Lung (tissue), 12 donors: ENCODE measurements around the gene CARD11. TPM values are rescaled to one million over a fixed set of nuclear protein-coding genes. Genes with fewer than 3 reads are reported as not detected.
"Not testable (repeated sequence)": the region's sequence is repeated elsewhere in the genome, so short reads cannot be mapped to it uniquely, and the experiment has no call there.

Experiments used
- ATAC-seq: fragments of 200-7000 bp; cut with Tn5 transposase; one replicate; pipeline ENCODE4 v1.9.1; 2020; ENCODE audit warnings: moderate number of reproducible peaks; ENCODE audit not compliant: insufficient read depth, low FRiP score
- DNase-seq, 3 donors: peaks; one replicate each; pipeline ENCODE4 v3.0.0-alpha.2; 2013 to 2017
- H3K27ac ChIP-seq, 2 donors: one replicate each; pipeline ENCODE4 v1.5.1; 2013; ENCODE audit warnings: mild to moderate bottlenecking in 2 of 2, moderate library complexity in 2 of 2, control low read depth in 1 of 2, inconsistent platforms in 1 of 2, low read depth in 1 of 2, low read length in 1 of 2
- H3K27me3 ChIP-seq, 3 donors: one replicate each; pipeline ENCODE4 v1.5.1; 2013; ENCODE audit warnings: low read length in 2 of 3; ENCODE audit not compliant: control insufficient read depth in 3 of 3, insufficient read depth in 3 of 3
- H3K36me3 ChIP-seq, 4 donors: one replicate each; pipeline ENCODE4 v1.5.1; 2013; ENCODE audit warnings: low read length in 4 of 4, mild to moderate bottlenecking in 1 of 4, moderate library complexity in 1 of 4; ENCODE audit not compliant: control insufficient read depth in 4 of 4, insufficient read depth in 4 of 4
- H3K4me1 ChIP-seq, 5 donors: one replicate each; pipeline ENCODE4 v1.5.1; 2013; ENCODE audit warnings: low read length in 5 of 5, mild to moderate bottlenecking in 2 of 5, moderate library complexity in 1 of 5; ENCODE audit not compliant: control insufficient read depth in 5 of 5, insufficient read depth in 5 of 5
- H3K4me3 ChIP-seq: one replicate; pipeline ENCODE4 v1.5.1; 2013; ENCODE audit warnings: mild to moderate bottlenecking, control low read depth, moderate library complexity
- H3K9ac ChIP-seq, 2 donors: one replicate each; pipeline ENCODE4 v1.5.1; 2013; ENCODE audit warnings: low read length in 2 of 2, control low read depth in 1 of 2; ENCODE audit not compliant: insufficient read depth in 1 of 2
- H3K9me3 ChIP-seq, 4 donors: one replicate each; pipeline ENCODE4 v1.5.1; 2013; ENCODE audit warnings: low read length in 3 of 4, mild to moderate bottlenecking in 1 of 4, moderate library complexity in 1 of 4; ENCODE audit not compliant: control insufficient read depth in 4 of 4, insufficient read depth in 3 of 4
- WGBS, 2 donors: extraction: QIAGEN DNeasy Blood & Tissue Kit; methylation state at CpG; one replicate each; pipeline ENCODE4 v1.1.7; 2013; 5-methylcytosine and 5-hydroxymethylcytosine counted together
- polyA plus RNA-seq, 2 donors: library from polyadenylated mRNA; stranded (reverse); fragments of 200-250 nt; gene quantifications; one replicate each; pipeline ENCODE4 v1.2.1, GENCODE V29; 2013
- total RNA-seq, 2 donors: library from RNA; depleted of rRNA in 1 of 2; stranded (reverse); fragments of >200 nt in 1 of 2; gene quantifications; one replicate each; pipeline ENCODE4 v1.2.1, GENCODE V29; 2014 to 2021
- TF ChIP-seq, protein P1 (sequence below): IDR thresholded peaks from 2 replicates; pipeline ENCODE4 v1.5.1; 2012; ENCODE audit warnings: mild to moderate bottlenecking; ENCODE audit errors: control extremely low read depth, extremely low read depth
- donor health status: control.
- donor health status: control.
- donor health status: Bipolar disorder and iron deficiency.
- donor health status: healthy.
- donor health status: DM: yes; HTN: yes; CAD: no.

Gene CARD11
- total and polyA plus RNA-seq, 4 donors, result 1.5 to 4.3 (median 3.7) TPM

DNA sequence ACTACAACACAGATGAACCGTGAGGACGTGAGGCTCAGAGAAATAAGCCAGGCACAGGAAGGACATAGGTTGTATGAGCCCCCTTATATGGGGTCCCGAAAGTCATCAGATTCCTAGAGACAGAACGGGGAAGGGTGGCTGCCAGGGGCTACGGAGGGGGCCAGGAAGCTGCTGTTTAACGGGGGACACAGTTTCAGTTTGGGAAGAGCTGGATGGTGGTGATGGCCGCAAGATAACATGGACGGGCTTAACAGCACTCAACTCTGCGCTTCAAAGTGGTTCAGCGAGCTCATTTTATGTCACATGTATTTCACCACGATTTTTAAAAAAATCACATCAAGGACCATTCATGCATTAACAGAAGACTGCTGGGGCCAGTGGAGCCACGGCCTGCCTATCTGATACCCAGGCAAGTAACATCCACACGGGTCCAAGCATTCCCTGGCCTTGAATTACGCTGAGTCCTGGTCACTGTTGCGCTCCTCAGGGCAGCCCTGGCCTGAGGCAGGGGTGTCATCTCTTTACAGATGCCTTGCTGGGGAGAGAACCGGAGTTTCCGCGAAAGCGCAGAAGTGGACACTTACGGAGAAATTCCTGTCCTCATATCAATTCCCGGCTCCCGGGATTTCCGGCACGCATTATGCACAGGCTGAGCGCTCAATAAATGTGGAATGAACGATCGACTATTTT is 1.5 kb downstream of the CARD11 start:
- H3K4me3 ChIP-seq, result no peak overlapping the region
- 85 to 91% methylated on average over 27 of the region's 27 CpGs for WGBS, 2 donors
- H3K4me1 ChIP-seq, result no peaks in the 10 kb centered on the region
- H3K9ac ChIP-seq, result no peak overlapping the region
- H3K36me3 ChIP-seq, result no peaks in the 10 kb centered on the region
- no peak overlapping the region for H3K27ac ChIP-seq
- DNase-seq (no peak), ATAC-seq (no peak)
- peaks cover 0 to 2% (median 0%) of the 10 kb centered on the region in 4 donors for H3K9me3 ChIP-seq
- H3K27me3 ChIP-seq, result no peaks in the 10 kb centered on the region
- TF ChIP-seq, protein P1, sequence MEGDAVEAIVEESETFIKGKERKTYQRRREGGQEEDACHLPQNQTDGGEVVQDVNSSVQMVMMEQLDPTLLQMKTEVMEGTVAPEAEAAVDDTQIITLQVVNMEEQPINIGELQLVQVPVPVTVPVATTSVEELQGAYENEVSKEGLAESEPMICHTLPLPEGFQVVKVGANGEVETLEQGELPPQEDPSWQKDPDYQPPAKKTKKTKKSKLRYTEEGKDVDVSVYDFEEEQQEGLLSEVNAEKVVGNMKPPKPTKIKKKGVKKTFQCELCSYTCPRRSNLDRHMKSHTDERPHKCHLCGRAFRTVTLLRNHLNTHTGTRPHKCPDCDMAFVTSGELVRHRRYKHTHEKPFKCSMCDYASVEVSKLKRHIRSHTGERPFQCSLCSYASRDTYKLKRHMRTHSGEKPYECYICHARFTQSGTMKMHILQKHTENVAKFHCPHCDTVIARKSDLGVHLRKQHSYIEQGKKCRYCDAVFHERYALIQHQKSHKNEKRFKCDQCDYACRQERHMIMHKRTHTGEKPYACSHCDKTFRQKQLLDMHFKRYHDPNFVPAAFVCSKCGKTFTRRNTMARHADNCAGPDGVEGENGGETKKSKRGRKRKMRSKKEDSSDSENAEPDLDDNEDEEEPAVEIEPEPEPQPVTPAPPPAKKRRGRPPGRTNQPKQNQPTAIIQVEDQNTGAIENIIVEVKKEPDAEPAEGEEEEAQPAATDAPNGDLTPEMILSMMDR, result no peak

DNA sequence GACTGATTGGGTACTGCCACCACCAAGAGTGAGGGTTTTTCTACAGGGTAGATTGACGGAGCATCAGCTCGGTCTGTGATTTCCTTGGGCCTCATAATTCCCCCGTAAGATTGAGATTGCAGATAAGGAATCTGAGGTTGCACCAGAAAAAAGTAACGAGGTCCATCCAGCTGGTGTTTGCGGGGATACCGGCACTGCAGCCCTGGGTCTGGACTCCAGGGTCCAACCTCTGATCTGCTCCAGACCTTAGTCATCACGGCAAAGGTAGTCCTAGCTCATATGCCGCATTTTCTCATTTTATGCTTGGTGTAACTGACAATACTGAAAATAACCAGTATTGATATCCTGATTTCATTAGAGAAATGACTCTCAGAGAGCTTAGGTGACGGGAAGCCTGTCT is 3.9 kb downstream of the CARD11 start:
- no peaks in the 10 kb centered on the region for H3K36me3 ChIP-seq
- ATAC-seq, result no peak
- WGBS, 2 donors, result 88 to 91% methylated on average over 9 of the region's 9 CpGs

DNA sequence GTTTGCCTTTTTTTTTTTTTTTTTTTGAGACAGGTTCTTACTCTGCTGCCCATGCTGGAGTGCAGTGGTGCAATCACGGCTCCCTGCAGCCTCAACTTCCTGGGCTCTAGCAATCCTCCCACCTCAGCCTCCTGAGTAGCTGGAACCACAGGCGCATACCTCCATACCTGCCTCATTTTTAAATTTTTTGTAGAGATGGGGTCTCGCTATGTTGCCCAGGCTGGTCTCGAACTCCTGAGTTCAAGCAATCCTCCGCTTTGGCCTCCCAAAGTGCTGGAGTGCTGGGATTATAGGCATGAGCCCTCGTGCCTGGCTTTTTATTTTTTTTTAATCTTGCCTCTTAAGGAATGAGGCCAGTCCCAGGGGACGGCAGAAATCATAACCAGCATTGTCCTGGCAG is 5.7 kb downstream of the CARD11 start:
- DNase-seq, H3K36me3 ChIP-seq, H3K4me3 ChIP-seq, H3K9me3 ChIP-seq, H3K4me1 ChIP-seq, H3K9ac ChIP-seq, ATAC-seq, H3K27me3 ChIP-seq, H3K27ac ChIP-seq: not testable (repeated sequence)
- WGBS, 2 donors, result 81 to 88% methylated on average over 7 of the region's 7 CpGs

More for the DNA sequence above, 3.9 kb downstream of the CARD11 start:
- Histone ChIP-seq H3K27ac (no peak overlapping the region), H3K4me3 (no peak overlapping the region), H3K9me3 (peaks cover 0 to 2% (median 0%) of the 10 kb centered on the region in 4 donors), H3K27me3 (no peaks in the 10 kb centered on the region), H3K9ac (no peak overlapping the region), H3K4me1 (no peaks in the 10 kb centered on the region)
- TF ChIP-seq, protein P1, result no peak
- DNase-seq, result no peak

DNA sequence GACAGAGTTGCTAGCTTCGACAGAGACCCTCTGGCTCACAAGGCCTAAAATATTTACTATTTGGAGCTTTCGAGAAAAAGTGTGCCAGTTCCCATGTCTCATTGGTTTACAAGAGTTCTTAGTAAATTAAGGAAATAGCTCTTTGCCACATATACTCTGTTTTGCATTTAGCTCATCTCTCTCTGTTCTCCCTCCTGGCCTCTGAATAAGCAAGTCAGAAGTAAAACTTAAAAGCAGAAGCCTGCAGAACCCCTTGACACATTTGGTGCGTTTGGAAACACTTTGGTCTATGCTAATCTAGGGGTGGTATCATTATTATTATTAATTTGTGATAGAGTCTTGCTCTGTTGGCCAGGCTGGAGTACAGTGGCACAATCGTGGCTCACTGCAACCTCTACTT is 6.4 kb downstream of the CARD11 start:
- ATAC-seq (no peak), DNase-seq (no peak)
- Histone ChIP-seq H3K4me3 (no peak overlapping the region), H3K9ac (no peak overlapping the region), H3K27me3 (no peaks in the 10 kb centered on the region), H3K9me3 (no peaks in the 10 kb centered on the region), H3K4me1 (no peaks in the 10 kb centered on the region), H3K36me3 (no peaks in the 10 kb centered on the region), H3K27ac (no peak overlapping the region)
- TF ChIP-seq, protein P1, result no peak
- 60 to 65% methylated on average over 4 of the region's 4 CpGs for WGBS, 2 donors
